GM12891 (cell line): ENCODE results near the gene LRP1B.

Source experiments
- POLR2A ChIP-seq: IDR thresholded peaks from 2 replicates; pipeline ENCODE4 v1.6.1; 2011; ENCODE audit warnings: low read depth, low read length, control low read depth
- POLR2AphosphoS5 ChIP-seq: IDR thresholded peaks from 2 replicates; pipeline ENCODE4 v1.6.1; 2011; ENCODE audit warnings: low read depth, low read length, control low read depth
- SPI1 ChIP-seq: IDR thresholded peaks from 2 replicates; pipeline ENCODE4 v1.6.1; 2011; ENCODE audit warnings: low read depth, low read length, control low read depth
- TAF1 ChIP-seq: IDR thresholded peaks from 2 replicates; pipeline ENCODE4 v1.6.1; 2011; ENCODE audit warnings: low read depth, low read length, control low read depth

GRCh38 chr2:141468761-141469160, 662.1 kb downstream of the LRP1B start:
- TF ChIP-seq POLR2A (no peak), SPI1 (no peak), POLR2AphosphoS5 (no peak), TAF1 (no peak)
